NCI-H526 treated with DMSO at 0.1 percent for 48 hours (cell line): ENCODE measurements around the gene GCLM.
"Not testable (repeated sequence)": the region's sequence is repeated elsewhere in the genome, so short reads cannot be mapped to it uniquely, and the experiment has no call there.

ENCODE experiments used
- DNase-seq: peaks from one replicate; lab custom pipeline; 2025; lab: John Stamatoyannopoulos, UW

Gene GCLM

DNA sequence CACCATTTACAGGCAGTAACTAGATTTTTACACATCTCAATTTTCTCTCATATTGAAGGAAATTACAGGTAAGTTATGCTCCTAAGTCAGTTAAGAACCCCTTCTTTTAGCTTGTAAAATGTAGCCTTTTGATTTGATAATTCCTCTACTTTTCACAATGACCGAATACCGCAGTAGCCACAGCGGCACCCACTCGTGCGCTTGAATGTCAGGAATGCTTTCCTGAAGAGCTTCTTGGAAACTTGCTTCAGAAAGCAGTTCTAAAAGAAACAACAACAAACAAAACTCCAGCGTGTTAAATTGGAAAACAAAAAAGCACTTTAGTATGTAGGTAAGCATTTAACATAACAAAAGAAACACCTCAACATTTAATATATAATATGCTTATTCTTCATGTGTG lies 20.3 kb downstream of the GCLM start:
- no peak for DNase-seq

- DNase-seq: no peak
Measured at GRCh38 chr1:93882269-93882668, 27.0 kb downstream of the GCLM start.

DNA sequence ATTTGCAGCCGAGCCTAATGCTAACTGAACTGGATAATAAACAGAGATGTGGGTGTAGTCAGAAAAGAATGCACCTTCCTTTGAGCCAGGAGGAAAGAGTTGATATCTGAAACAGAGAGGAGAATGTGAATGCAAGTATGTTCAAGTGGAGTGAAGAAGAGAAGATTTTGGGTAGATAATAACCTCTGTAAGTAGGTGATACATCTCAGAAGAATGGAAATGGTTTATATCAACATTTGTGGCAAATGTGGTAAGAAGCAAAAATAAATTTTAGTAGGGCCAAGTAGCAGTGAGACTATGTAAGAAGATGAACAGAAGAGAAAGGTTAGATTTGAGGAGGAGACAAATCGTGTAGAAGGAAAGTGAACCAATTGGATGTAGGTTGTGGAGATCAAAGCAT lies 28.5 kb downstream of the GCLM start:
- DNase-seq: no peak

GRCh38 chr1:93878889-93879586 lies 30.2 kb downstream of the GCLM start, which contains the start of gene DNTTIP2:
TSS of gene DNTTIP2 (minus strand) at chr1:93879206. CDS start at chr1:93879148, 58 bp downstream.
- peak; percentile 74 for DNase-seq

DNA sequence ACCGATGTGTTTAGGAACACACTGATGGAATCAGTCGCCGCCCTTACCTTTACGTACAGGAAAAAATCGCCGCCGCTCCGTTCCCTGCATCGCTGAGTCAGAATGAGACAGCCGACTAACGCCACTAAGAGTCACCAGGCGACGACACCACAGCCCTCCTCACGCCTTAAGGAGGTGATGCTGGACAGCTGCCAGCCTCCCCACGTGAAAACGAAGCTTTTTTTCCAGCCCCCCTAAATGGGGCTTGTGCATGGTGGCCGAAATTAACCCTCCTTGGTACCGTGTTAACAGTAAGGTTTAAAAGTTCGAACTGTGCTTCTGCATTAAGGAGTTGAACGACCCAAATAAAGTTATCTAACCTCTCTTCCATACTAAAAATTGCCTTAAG lies 30.7 kb downstream of the GCLM start:
- no peak for DNase-seq

DNA sequence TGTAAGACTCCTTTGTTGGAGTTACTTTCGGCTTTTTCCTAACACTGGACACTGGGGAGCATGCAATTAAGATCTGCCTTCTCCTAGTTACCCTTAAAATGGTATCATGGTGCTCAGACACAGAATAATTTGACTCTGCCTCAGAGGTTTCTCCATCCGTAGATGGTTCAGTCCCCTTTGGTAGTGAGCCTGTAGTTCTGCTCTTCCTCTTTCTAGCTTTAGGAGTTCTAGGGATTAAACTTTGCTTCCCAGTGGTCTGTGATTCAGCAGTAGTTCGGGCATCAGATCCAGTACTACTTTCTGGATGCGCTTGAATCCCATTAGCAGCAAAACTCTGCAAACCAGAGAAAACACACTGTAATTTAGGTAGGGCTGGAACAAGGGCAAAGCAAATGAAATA lies 31.7 kb downstream of the GCLM start:
- DNase-seq: no peak

- DNase-seq: no peak
Measured at GRCh38 chr1:93876244-93876643, 33.0 kb downstream of the GCLM start.

- DNase-seq: no peak
Measured at GRCh38 chr1:93874025-93874651, 35.1 kb downstream of the GCLM start.

GRCh38 chr1:93871366-93871765 lies 37.9 kb downstream of the GCLM start:
- DNase-seq: no peak

DNA sequence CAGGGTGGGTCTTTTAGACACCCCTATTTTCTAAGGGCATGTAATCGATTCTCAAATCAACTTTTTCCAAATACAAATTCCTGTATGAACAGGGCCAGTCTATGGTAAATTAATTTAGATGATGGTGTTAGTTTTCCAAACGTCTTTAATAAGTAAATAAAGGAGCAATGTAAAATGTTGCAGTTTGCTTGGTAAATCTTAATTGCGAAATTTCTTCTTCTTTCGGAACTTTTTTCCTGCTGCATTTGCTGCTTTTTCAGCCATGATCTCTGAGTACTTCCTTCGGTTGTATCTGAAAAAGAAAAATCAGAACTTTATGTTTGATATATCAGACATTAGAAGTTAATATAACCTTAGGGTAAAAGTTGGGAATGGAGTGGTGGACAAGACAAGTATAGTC lies 39.6 kb downstream of the GCLM start:
- no peak for DNase-seq

DNA sequence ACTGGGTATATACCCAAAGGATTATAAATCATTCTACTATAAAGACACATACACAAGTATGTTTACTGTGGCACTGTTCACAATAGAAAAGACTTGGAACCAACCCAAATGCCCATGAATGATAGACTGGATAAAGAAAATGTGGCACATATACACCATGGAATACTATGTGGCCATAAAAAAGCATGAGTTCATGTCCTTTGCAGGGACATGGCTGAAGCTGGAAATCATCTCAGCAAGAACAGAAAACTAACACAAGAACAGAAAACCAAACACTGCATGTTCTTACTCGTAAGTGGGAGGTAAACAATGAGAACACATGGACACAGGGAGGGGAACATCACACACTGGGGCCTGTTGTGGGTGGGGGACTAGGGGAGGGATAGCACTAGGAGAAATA lies 40.7 kb downstream of the GCLM start:
- not testable (repeated sequence) for DNase-seq

- no peak for DNase-seq
Measured at GRCh38 chr1:93865253-93865652, 44.0 kb downstream of the GCLM start.

- DNase-seq: no peak
Measured at GRCh38 chr1:93864175-93864574, 45.1 kb downstream of the GCLM start.

DNA sequence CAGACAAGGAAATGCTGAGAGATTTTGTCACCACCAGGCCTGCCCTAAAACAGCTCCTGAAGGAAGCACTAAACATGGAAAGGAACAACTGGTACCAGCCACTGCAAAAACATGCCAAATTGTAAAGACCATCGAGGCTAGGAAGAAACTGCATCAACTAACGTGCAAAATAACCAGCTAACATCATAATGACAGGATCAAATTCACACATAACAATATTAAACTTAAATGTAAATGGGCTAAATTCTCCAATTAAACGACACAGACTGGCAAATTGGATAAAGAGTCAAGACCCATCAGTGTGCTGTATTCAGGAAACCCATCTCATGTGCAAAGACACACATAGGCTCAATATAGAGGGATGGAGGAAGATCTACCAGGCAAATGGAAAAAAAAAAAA lies 51.6 kb downstream of the GCLM start:
- DNase-seq: not testable (repeated sequence)

GRCh38 chr1:93855983-93856382 lies 53.2 kb downstream of the GCLM start:
- DNase-seq: not testable (repeated sequence)

GRCh38 chr1:93853940-93854339 lies 55.3 kb downstream of the GCLM start:
- DNase-seq: no peak

- DNase-seq: no peak
Measured at GRCh38 chr1:93851878-93852277, 57.4 kb downstream of the GCLM start.

DNA sequence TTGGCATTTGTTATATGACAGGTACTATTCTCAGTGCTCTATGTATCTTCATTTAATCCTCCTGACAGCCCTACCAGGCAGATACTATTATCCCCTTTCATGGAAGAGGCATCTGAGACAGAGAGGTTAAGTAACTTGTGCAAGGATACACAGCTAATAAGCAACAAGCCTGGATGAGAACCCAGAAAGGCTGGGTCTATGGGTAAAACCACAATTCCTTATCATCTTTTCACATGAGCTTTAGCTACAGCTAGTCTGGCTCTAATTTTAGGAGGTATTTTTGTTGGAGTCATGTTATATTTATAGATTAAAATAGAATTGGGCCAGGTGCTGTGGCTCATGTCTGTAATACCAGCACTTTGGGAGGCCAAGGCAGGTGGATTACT lies 57.9 kb downstream of the GCLM start:
- DNase-seq: no peak

DNA sequence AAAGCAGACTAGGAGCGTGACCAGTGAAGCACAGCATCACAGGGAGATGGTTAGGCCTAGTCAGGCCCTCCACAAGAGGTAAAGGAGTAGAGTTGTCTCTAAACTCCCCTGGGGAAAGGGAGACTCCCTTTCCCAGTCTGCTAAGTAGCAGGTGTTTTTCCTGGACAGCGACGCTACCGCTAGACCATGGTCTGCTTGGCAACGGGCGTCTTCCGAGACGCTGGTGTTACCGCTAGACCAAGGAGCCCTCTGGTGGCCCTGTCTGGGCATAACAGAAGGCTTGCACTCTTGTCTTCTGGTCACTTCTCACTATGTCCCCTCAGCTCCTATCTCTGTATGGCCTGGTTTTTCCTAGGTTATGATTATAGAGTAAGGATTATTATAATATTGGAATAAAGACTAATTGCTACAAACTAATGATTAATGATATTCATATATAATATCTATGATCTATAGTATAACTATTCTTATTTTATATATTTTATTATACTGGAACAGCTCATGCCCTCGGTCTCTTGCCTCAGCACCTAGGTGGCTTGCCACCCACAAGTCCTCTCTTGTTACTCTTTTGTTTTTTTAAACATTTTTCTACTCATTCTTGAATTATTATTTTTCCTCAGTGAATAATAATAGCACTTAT lies 58.4 kb downstream of the GCLM start:
- peak; percentile 17 for DNase-seq

DNA sequence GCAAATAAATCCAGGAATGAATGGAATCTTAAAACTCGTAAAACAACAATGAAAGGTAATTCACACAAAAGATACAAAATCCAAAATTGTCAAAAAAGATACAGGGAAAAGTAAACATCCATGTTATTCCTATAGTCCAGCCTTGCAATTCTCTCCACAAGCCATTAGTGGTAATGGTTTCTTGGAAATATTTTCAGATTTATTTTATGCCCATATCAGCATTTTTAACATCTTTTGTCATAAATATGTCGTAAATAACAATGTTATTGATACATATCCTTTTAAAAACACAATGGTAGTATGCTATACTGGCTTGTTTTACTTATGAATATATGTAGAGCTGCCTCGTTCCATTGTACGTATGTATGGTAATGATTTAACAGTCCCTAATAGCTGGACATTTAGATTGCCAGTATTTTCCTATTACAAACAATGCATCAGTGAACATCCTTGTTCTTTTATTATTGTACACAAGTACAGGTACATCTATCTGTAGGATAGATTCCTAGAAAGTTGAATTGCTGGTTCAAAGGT lies 60.8 kb downstream of the GCLM start:
- DNase-seq: no peak

- peak; percentile 33 for DNase-seq
Measured at GRCh38 chr1:93847811-93848288, 61.4 kb downstream of the GCLM start.

- peak; percentile 82 for DNase-seq
Measured at GRCh38 chr1:93846992-93847810, 62.0 kb downstream of the GCLM start.
